GM12865 (cell line): Measurements from ENCODE around the gene CHTOP.

ENCODE experiments used
- DNase-seq: peaks from one replicate; pipeline ENCODE4 v3.0.0; 2010; ENCODE audit warnings: low read depth
- H3K4me3 ChIP-seq: 2 replicates; pipeline ENCODE4 v1.5.1; 2011; ENCODE audit warnings: mild to moderate bottlenecking, low read depth, low read length, control low read depth
- CTCF ChIP-seq: IDR thresholded peaks from 2 replicates; pipeline ENCODE4 v1.5.1; 2011; ENCODE audit warnings: low read length, control low read depth, low read depth, inconsistent platforms; ENCODE audit not compliant: insufficient read depth; ENCODE audit errors: missing control alignments

Gene CHTOP

GRCh38 chr1:153608089-153608682 is 25.7 kb upstream of the CHTOP start:
- H3K4me3 ChIP-seq = no peak overlapping the region
- no peak for DNase-seq
- TF ChIP-seq CTCF = no peak

GRCh38 chr1:153608742-153609584 is 24.9 kb upstream of the CHTOP start:
- TF ChIP-seq CTCF = no peak
- H3K4me3 ChIP-seq = no peak overlapping the region
- DNase-seq = no peak

GRCh38 chr1:153609585-153609907 is 24.3 kb upstream of the CHTOP start:
- no peak for DNase-seq
- no peak overlapping the region for H3K4me3 ChIP-seq

DNA sequence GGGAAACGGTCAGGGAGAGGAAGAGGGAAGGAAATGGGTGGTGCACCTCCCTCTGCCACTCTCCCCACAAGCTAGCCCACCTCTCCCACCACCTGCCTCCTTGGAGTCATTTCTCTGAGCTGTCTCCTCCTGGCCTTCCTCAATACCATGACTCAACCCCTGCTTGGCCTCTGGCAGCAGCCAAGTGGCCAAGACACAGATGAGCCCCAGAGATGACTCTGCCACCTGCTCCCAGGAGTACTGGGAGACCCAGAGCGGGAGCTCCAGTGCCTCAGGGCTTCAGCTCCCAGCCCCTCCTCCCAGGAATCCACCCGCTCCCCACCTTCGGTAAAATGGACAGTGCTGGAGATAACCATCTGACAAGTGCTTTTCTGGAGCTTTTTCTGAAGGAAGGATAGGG is 23.5 kb upstream of the CHTOP start:
- no peak for DNase-seq
- H3K4me3 ChIP-seq = no peak overlapping the region
- no peak for TF ChIP-seq CTCF

More at GRCh38 chr1:153609585-153609907, 24.3 kb upstream of the CHTOP start:
- no peak for TF ChIP-seq CTCF

GRCh38 chr1:153610811-153611301 is 23.0 kb upstream of the CHTOP start:
- DNase-seq = no peak
- H3K4me3 ChIP-seq = no peak overlapping the region
- no peak for TF ChIP-seq CTCF

DNA sequence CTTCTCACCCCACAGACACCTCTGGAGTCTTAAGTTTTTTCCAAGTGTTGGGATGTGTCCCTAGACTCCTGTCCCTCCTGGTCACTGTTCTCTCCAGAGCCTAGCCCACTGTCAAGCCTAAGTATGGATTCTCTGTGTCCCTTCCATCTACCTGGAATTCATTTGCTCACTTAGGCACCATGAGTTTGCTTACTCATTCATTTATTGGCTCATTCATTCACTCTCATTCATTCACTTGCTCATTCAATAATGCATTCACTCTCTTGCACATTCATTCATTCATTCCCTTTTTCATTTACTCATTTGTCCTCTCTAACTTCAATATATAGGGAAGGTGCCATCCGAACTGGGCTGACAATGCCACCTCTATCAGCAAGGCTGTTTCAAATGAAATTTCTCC is 22.5 kb upstream of the CHTOP start:
- TF ChIP-seq CTCF = no peak
- H3K4me3 ChIP-seq = no peak overlapping the region

More for the DNA sequence above, 22.5 kb upstream of the CHTOP start:
- no peak for DNase-seq
